GM19463 (cell line): ENCODE measurements around the gene SPART.
"Not testable (repeated sequence)": the region's sequence is repeated elsewhere in the genome, so short reads cannot be mapped to it uniquely, and the experiment has no call there.

Experiments
- ATAC-seq: cut with Tn5 transposase; IDR thresholded peaks from one replicate; pipeline ENCODE4 v1.9.1; 2021; ENCODE audit warnings: mild to moderate bottlenecking, moderate library complexity; ENCODE audit not compliant: unreplicated experiment

SPART gene

DNA sequence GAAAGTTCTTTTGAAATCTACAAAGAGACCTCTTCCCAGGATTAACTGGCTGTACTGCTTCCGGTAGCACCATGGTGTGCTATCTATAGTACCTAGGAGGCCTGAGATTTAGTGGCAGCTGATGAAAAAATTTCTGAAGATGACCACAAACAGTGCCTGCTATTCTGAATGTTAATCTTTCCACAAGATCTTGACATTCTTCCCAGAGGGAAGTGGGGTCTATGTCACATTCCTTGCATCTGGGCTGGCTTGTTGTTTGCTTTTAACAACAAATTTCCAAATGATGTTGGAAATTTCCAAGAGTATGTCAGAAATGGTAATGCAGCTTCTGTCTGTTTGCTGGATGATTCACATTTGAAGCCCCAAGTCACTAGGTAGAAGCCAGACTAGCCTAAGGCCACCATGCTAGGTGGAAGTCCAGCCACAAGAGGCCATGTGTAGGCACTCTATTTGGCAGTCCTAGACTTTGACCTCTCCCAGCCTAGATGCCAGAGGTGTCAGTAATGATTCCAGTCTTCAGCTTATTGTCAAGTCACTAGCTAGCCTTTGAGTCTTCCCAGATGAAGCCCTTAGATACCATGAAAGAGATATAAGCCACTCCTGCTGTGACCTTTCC is 22.1 kb downstream of the SPART start:
- ATAC-seq, result no peak

GRCh38 chr13:36323408-36323807 is 22.8 kb downstream of the SPART start:
- no peak for ATAC-seq

- not testable (repeated sequence) for ATAC-seq
These were observed 26.4 kb downstream of the SPART start for GRCh38 chr13:36319793-36320192.

GRCh38 chr13:36313047-36313969 is 32.9 kb downstream of the SPART start:
- no peak for ATAC-seq

DNA sequence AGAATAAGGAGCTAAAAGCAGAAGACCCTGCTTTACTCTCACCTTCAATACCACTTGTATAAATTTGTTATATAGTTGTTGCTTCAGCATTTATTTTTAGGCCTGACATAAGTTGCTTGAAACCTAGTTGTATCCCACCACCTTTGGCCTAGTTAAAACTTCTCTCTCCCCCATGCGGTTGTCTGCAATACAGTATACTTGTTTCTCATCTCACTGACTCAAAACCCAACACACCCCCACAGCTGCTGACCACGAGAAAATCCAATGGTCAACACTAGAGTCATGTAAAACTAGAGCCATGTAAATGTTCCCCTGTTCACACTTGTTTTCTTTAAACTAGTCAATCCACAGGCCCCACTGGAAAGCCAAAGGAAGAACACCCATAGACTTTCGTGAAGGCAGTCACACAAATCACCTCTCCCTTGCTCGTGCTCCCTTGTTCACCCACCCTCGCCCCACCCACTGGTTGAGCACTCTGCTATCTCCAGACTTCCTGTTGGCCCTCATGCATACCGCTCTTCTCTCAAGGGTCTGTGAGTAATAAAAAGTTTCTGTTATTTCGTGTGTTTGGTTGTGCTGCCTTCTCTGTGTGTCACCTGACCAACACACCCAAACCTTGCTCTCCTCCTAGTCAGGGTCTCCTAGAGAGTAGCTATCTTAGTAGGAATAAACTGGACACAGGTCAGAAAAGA is 35.6 kb downstream of the SPART start:
- ATAC-seq, result peak; percentile 79

DNA sequence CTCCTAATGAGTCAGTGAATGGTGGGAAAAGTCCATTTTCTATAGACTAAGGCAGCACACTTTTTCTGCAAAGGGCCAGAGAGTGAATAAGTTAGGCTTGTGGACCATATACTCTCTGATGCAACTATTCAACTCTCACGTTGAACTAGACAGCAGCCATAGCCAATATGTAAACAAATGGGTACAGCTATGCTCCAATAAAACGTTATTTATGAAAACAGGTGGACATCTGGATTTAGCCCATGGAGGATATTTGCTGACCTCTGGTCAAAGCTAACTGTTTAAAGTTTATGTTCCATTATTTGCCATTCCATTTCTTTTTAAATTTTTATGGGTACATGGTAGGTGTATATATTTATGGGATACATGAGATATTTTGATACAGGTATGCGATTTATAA is 43.9 kb downstream of the SPART start:
- ATAC-seq, result no peak

- not testable (repeated sequence) for ATAC-seq
These were observed 46.7 kb downstream of the SPART start for GRCh38 chr13:36299469-36299868.

- no peak for ATAC-seq
These were observed 47.6 kb downstream of the SPART start for GRCh38 chr13:36298535-36299068.

- peak; percentile 79 for ATAC-seq
These were observed 48.5 kb downstream of the SPART start, which contains the start of gene CCDC169 for GRCh38 chr13:36297366-36298338. Gene CCDC169 (minus strand): TSS chr13:36297814. CDS start chr13:36297719, 95 bp downstream.

DNA sequence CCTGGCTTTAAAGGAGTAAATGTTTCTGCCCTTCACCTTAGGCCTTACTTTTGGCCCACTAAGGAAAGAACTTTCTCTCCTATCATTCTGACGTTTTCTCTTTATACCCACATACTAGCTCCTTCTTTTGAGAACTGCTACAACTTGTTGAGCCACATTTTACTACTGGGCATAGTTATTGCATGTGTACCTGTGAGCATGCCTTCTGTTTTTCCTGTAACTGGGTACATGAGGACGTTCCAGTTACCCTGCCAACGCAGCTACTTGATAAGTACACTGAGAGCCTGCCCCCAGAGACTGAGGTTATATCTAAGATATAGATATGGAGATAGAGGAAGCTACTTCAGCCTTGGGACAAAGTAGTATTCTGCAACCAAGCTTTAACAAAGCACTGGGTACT is 52.1 kb downstream of the SPART start:
- no peak for ATAC-seq

GRCh38 chr13:36293497-36293896 is 52.7 kb downstream of the SPART start:
- ATAC-seq, result no peak

- ATAC-seq, result no peak
These were observed 57.3 kb downstream of the SPART start for GRCh38 chr13:36288794-36289391.

DNA sequence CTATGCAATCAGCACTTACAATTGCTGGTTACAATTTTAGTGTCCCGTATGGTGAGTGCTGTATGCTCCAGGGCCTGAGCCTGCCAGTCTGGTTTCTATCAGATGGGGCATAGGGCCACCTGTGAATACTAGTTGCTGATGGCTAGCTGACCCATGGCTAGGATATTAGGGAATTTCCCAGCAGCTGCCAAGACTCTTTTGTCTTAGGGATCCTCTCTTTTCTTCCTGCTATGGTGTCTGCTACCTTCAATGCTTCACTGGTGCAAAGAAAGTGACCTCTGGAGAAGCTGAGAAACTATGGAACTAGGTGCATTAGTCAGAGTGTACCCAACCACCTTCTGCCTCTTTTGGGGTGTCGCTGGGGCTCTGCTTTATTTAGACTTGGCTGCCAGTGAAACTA is 60.2 kb downstream of the SPART start:
- no peak for ATAC-seq

- ATAC-seq, result no peak
These were observed 63.3 kb downstream of the SPART start for GRCh38 chr13:36282821-36283432.

- ATAC-seq, result no peak
These were observed 70.8 kb downstream of the SPART start for GRCh38 chr13:36275190-36276002.

GRCh38 chr13:36273431-36273830 is 72.8 kb downstream of the SPART start:
- no peak for ATAC-seq

DNA sequence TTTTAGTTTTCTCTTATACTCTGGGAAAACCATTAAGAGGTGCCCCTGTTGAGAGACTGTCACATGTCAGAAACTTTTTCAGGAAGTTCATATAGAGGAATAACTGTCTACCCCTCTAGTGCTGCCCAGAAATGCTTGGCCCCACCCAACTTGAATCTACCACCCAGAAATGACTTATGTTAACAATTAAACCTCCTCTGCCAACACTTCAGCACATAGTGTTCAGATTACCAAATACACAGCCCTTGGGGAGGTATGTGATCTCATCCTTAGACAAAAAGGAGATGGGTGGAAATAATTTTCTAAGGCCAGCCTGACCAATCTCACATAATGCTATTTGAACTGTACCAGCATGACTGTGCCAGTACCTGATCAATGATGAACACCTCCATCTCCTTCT is 84.2 kb downstream of the SPART start:
- no peak for ATAC-seq

- no peak for ATAC-seq
These were observed 85.2 kb downstream of the SPART start for GRCh38 chr13:36261011-36261410.
